ENCODE data around the gene CST4. TPM values are rescaled to one million over a fixed set of nuclear protein-coding genes. Genes with fewer than 3 reads are reported as not detected.

The CST4 gene
- total RNA-seq, 3 donors from 2014 or later (not counting 1 experiment from before 2014, with no cell fraction given), result not detected

- Mint-ChIP-seq H3K9me3 (no peaks in the 10 kb centered on the region), H3K36me3 (no peaks in the 10 kb centered on the region), H3K4me3 (no peak overlapping the region), H3K4me1 (no peaks in the 10 kb centered on the region), H3K27ac (no peak overlapping the region), H3K27me3 (ENCODE audit: low read depth in 2 of 2) (peaks cover 0 to 6% of the 10 kb centered on the region in 2 donors)
- H3K27me3 ChIP-seq (ENCODE audit: control insufficient read depth, insufficient read depth, low read length), result no peaks in the 10 kb centered on the region
- H3K9me3 ChIP-seq (ENCODE audit: control insufficient read depth, insufficient read depth, low read length), result no peaks in the 10 kb centered on the region
- no peaks in the 10 kb centered on the region for H3K36me3 ChIP-seq (ENCODE audit: control insufficient read depth, insufficient read depth, low read length)
- no peak for DNase-seq
- TF ChIP-seq CTCF (IDR thresholded peaks at IDR 0.05), result no peak
- H3K4me1 ChIP-seq (ENCODE audit: control insufficient read depth, insufficient read depth, low read length), result peaks cover 10% of the 10 kb centered on the region
- H3K27ac ChIP-seq (ENCODE audit: low read length), result no peak overlapping the region
- WGBS (ENCODE audit: insufficient coverage), result 88% methylated on average over 1 of the region's 2 CpGs
- intact Hi-C loops (cut with micrococcal nuclease), result no loop called here
- ATAC-seq, result no peak
- no peak overlapping the region for H3K4me3 ChIP-seq (ENCODE audit: low read length)
These were observed 30.5 kb downstream of the CST4 start for GRCh38 chr20:23658336-23658735.

- no peaks in the 10 kb centered on the region for H3K36me3 Mint-ChIP-seq
- peaks cover 14% of the 10 kb centered on the region for H3K4me1 ChIP-seq (ENCODE audit: control insufficient read depth, insufficient read depth, low read length)
- no peaks in the 10 kb centered on the region for H3K9me3 Mint-ChIP-seq
- H3K27me3 Mint-ChIP-seq (ENCODE audit: low read depth in 2 of 2), result peaks cover 0 to 7% of the 10 kb centered on the region in 2 donors
- H3K36me3 ChIP-seq (ENCODE audit: control insufficient read depth, insufficient read depth, low read length), result no peaks in the 10 kb centered on the region
- H3K4me3 ChIP-seq (ENCODE audit: low read length), result no peak overlapping the region
- no peak overlapping the region for H3K27ac ChIP-seq (ENCODE audit: low read length)
- TF ChIP-seq CTCF (IDR thresholded peaks at IDR 0.05), result no peak
- ATAC-seq (no peak), DNase-seq (no peak)
- no peaks in the 10 kb centered on the region for H3K27me3 ChIP-seq (ENCODE audit: control insufficient read depth, insufficient read depth, low read length)
- H3K9me3 ChIP-seq (ENCODE audit: control insufficient read depth, insufficient read depth, low read length), result no peaks in the 10 kb centered on the region
- no peak overlapping the region for H3K4me3 Mint-ChIP-seq
- H3K27ac Mint-ChIP-seq, result no peak overlapping the region
- WGBS (ENCODE audit: insufficient coverage), result 85% methylated on average over 8 of the region's 8 CpGs
- H3K4me1 Mint-ChIP-seq, result no peaks in the 10 kb centered on the region
- intact Hi-C loops (cut with micrococcal nuclease), result no loop called here
These were observed 31.6 kb downstream of the CST4 start for GRCh38 chr20:23657202-23657601.

DNA sequence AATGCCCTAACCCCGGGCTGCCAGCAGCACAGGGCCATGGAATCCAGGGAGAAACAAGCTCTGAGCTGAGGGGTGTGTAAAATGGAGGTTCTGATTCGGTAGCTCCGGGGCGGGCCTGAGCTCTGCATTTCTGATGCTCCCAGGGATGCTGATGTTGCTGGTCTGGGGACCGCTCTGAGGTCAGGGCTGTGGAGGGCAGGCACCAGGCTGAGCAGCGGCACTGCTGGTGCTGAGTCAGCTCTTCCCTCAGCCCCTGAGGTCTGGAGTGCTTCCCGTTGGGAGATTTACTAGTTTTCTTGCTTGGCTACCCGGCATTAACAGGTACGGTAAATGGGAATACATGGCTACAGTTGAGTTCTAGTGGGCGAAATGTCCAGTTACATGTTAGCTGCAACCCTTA, 32.5 kb downstream of the CST4 start:
- Histone ChIP-seq H3K27me3 (ENCODE audit: control insufficient read depth, insufficient read depth, low read length) (no peaks in the 10 kb centered on the region), H3K4me3 (ENCODE audit: low read length) (no peak overlapping the region), H3K36me3 (ENCODE audit: control insufficient read depth, insufficient read depth, low read length) (no peaks in the 10 kb centered on the region), H3K9me3 (ENCODE audit: control insufficient read depth, insufficient read depth, low read length) (no peaks in the 10 kb centered on the region), H3K27ac (ENCODE audit: low read length) (no peak overlapping the region), H3K4me1 (ENCODE audit: control insufficient read depth, insufficient read depth, low read length) (peaks cover 14% of the 10 kb centered on the region)
- intact Hi-C loops (cut with micrococcal nuclease), result no loop called here
- H3K36me3 Mint-ChIP-seq, result no peaks in the 10 kb centered on the region
- H3K4me1 Mint-ChIP-seq, result no peaks in the 10 kb centered on the region
- no peak overlapping the region for H3K4me3 Mint-ChIP-seq
- H3K27ac Mint-ChIP-seq, result no peak overlapping the region
- WGBS (ENCODE audit: insufficient coverage), result 74% methylated on average over 10 of the region's 10 CpGs
- TF ChIP-seq CTCF (IDR thresholded peaks at IDR 0.05), result no peak
- H3K27me3 Mint-ChIP-seq (ENCODE audit: low read depth in 2 of 2), result peaks cover 0 to 7% of the 10 kb centered on the region in 2 donors
- no peak for ATAC-seq
- no peaks in the 10 kb centered on the region for H3K9me3 Mint-ChIP-seq
- DNase-seq, result no peak

GRCh38 chr20:23655491-23656211, 33.2 kb downstream of the CST4 start:
- TF ChIP-seq CTCF (IDR thresholded peaks at IDR 0.05), result no peak
- DNase-seq, result no peak
- Histone ChIP-seq H3K4me3 (ENCODE audit: low read length) (no peak overlapping the region), H3K27ac (ENCODE audit: low read length) (no peak overlapping the region), H3K9me3 (ENCODE audit: control insufficient read depth, insufficient read depth, low read length) (no peaks in the 10 kb centered on the region), H3K27me3 (ENCODE audit: control insufficient read depth, insufficient read depth, low read length) (no peaks in the 10 kb centered on the region), H3K4me1 (ENCODE audit: control insufficient read depth, insufficient read depth, low read length) (peaks cover 14% of the 10 kb centered on the region), H3K36me3 (ENCODE audit: control insufficient read depth, insufficient read depth, low read length) (no peaks in the 10 kb centered on the region)
- Mint-ChIP-seq H3K36me3 (no peaks in the 10 kb centered on the region), H3K27ac (no peak overlapping the region), H3K9me3 (no peaks in the 10 kb centered on the region), H3K4me3 (no peak overlapping the region), H3K27me3 (ENCODE audit: low read depth in 2 of 2) (peaks cover 0 to 7% of the 10 kb centered on the region in 2 donors), H3K4me1 (no peaks in the 10 kb centered on the region)
- peak in 2 of 3 donors; percentile 33 to 49 for ATAC-seq
- intact Hi-C loops (cut with micrococcal nuclease), result no loop called here
- WGBS (ENCODE audit: insufficient coverage), result 31% methylated on average over 23 of the region's 23 CpGs

Data from natural killer cell (primary cell).